H1 (cell line): ENCODE measurements around the gene ALOX15B. TPM values are rescaled to one million over a fixed set of nuclear protein-coding genes. Genes with fewer than 3 reads are reported as not detected.

Source experiments
- E2F6 ChIP-seq: IDR thresholded peaks from 2 replicates; pipeline ENCODE4 v1.6.1; 2012; ENCODE audit warnings: inconsistent platforms
- HDAC6 ChIP-seq: IDR thresholded peaks from one replicate; pipeline ENCODE4 v1.7.1; 2012; ENCODE audit warnings: low read depth, mild to moderate bottlenecking, inconsistent platforms, low read length, moderate library complexity
- TEAD4 ChIP-seq: IDR thresholded peaks from 2 replicates; pipeline ENCODE4 v1.6.1; 2012; ENCODE audit warnings: low read depth, low read length, inconsistent platforms, mixed read lengths
- polyA plus RNA-seq, 7 experiments: library from polyadenylated mRNA; depleted of rRNA in 3 of 7; stranded (reverse) in 5 of 7; unstranded in 2 of 7; fragments of >200 nt in 5 of 7; fragments of 200-250 nt in 2 of 7; gene quantifications; 1 replicate in 5 of 7; 2 replicates in 1 of 7; 4 replicates in 1 of 7; pipeline versions ENCODE4 v1.2.1 to v1.2.3, GENCODE V29; 2011 to 2013; ENCODE audit warnings: missing spikeins in 2 of 7, mixed read lengths in 2 of 7
- total RNA-seq: library from RNA; stranded (reverse); fragmentation: NEBNext Ultra II Directional; extraction: Animal tissue kit (Norgen Biotek cat#: 25700); gene quantifications from 2 replicates; pipeline ENCODE4 v1.2.1, GENCODE V29; 2021

ALOX15B gene
- total and polyA plus RNA-seq, 2 of the 8 experiments (the other 6 are each of a cell fraction or from before 2014, with no cell fraction given), result 0.63 to 0.91 TPM

GRCh38 chr17:8006836-8007680, 31.8 kb upstream of the ALOX15B start (continued):
- no peak for TF ChIP-seq E2F6
- TF ChIP-seq TEAD4, result no peak
- no peak for TF ChIP-seq HDAC6
